Breast epithelium (tissue), 4 donors: ENCODE data around the gene FHIP2A. TPM values are rescaled to one million over a fixed set of nuclear protein-coding genes. Genes with fewer than 3 reads are reported as not detected.

Source experiments
- DNase-seq, 2 donors: peaks; one replicate each; pipeline ENCODE4 v3.0.0-alpha.2; 2019; ENCODE audit warnings: low spot score in 2 of 2
- H3K27ac ChIP-seq, 2 donors: fragments of 200-600 bp; sonication (generic) in 1 of 2; one replicate each; pipeline ENCODE4 v1.5.1; 2016 to 2019; ENCODE audit warnings: mild to moderate bottlenecking in 1 of 2
- H3K27me3 ChIP-seq, 2 donors: fragments of 200-600 bp; sonication (generic) in 1 of 2; one replicate each; pipeline versions ENCODE4 v1.5.1 to v1.6.0; 2017 to 2019; ENCODE audit warnings: control low read depth in 1 of 2, mild to moderate bottlenecking in 1 of 2
- H3K36me3 ChIP-seq: fragments of 200-600 bp; one replicate; pipeline ENCODE4 v1.5.1; 2019
- H3K4me1 ChIP-seq, 2 donors: fragments of 200-600 bp; sonication (generic); one replicate each; pipeline ENCODE4 v1.5.1; 2016 to 2019; ENCODE audit warnings: control low read depth in 1 of 2
- H3K4me3 ChIP-seq, 3 donors: fragments of 200-600 bp; sonication (generic); 1 replicate in 2 of 3; 2 replicates in 1 of 3; pipeline ENCODE4 v1.5.1; 2016 to 2019; ENCODE audit warnings: mild to moderate bottlenecking in 3 of 3, moderate library complexity in 2 of 3
- H3K9me3 ChIP-seq, 2 donors: fragments of 200-600 bp; sonication (generic) in 1 of 2; one replicate each; pipeline ENCODE4 v1.5.1; 2016 to 2019; ENCODE audit warnings: control low read depth in 1 of 2
- CTCF ChIP-seq, 3 donors: fragments of 450-650 bp; IDR thresholded peaks; one replicate each; pipeline ENCODE4 v1.5.1; 2016 to 2017; ENCODE audit warnings: antibody characterized with exemption in 3 of 3, mild to moderate bottlenecking in 3 of 3, moderate library complexity in 3 of 3
- POLR2A ChIP-seq: fragments of 450-650 bp; IDR thresholded peaks from one replicate; pipeline ENCODE4 v1.6.1; 2016; ENCODE audit warnings: antibody characterized with exemption, mild to moderate bottlenecking, moderate library complexity
- POLR2AphosphoS5 ChIP-seq, 3 donors: sonication (generic); formaldehyde crosslinking; IDR thresholded peaks; one replicate each; pipeline ENCODE4 v1.6.1; 2017; ENCODE audit warnings: antibody characterized with exemption in 3 of 3
- intact Hi-C: fragments of 100-400 bp; cut with DNase I; formaldehyde crosslinking; loops from one replicate; pipeline ENCODE4 v1.15.1; 2023; ENCODE audit warnings: low total_unique reads
- total RNA-seq, 3 donors: library from RNA; depleted of rRNA; stranded (reverse); fragments of >200 nt; gene quantifications; one replicate each; pipeline ENCODE4 v1.1.0, GENCODE V29; 2016

Gene FHIP2A
- total RNA-seq, 3 donors from 2014 or later, result 28.2 to 32.3 (median 31.0) TPM

- intact Hi-C loops, result no loop called here
- no peak overlapping the region for H3K27ac ChIP-seq
- no peak overlapping the region for H3K4me3 ChIP-seq
- H3K4me1 ChIP-seq, result no peaks in the 10 kb centered on the region
- no peaks in the 10 kb centered on the region for H3K36me3 ChIP-seq
- no peaks in the 10 kb centered on the region for H3K27me3 ChIP-seq
- TF ChIP-seq POLR2A, result no peak
- TF ChIP-seq CTCF (IDR thresholded peaks at IDR 0.05), result no peak
- no peak for TF ChIP-seq POLR2AphosphoS5 (IDR thresholded peaks at IDR 0.05)
- no peaks in the 10 kb centered on the region for H3K9me3 ChIP-seq
- DNase-seq, result no peak
Measured at GRCh38 chr10:114806562-114807391, 14.8 kb upstream of the FHIP2A start.

GRCh38 chr10:114808982-114809381 is 12.6 kb upstream of the FHIP2A start:
- no peak for TF ChIP-seq POLR2A
- TF ChIP-seq POLR2AphosphoS5 (IDR thresholded peaks at IDR 0.05), result no peak
- no peak for TF ChIP-seq CTCF (IDR thresholded peaks at IDR 0.05)
- no peak overlapping the region for H3K4me3 ChIP-seq
- H3K27ac ChIP-seq, result no peak overlapping the region
- intact Hi-C loops, result no loop called here
- H3K9me3 ChIP-seq, result no peaks in the 10 kb centered on the region
- DNase-seq, result no peak
- H3K36me3 ChIP-seq, result no peaks in the 10 kb centered on the region
- H3K4me1 ChIP-seq, result no peaks in the 10 kb centered on the region
- H3K27me3 ChIP-seq, result no peaks in the 10 kb centered on the region

- H3K27me3 ChIP-seq, result no peaks in the 10 kb centered on the region
- H3K27ac ChIP-seq, result no peak overlapping the region
- intact Hi-C loops, result no loop called here
- no peak overlapping the region for H3K4me3 ChIP-seq
- TF ChIP-seq POLR2A, result no peak
- TF ChIP-seq CTCF (IDR thresholded peaks at IDR 0.05), result no peak
- TF ChIP-seq POLR2AphosphoS5 (IDR thresholded peaks at IDR 0.05), result no peak
- no peak for DNase-seq
- no peaks in the 10 kb centered on the region for H3K4me1 ChIP-seq
- no peaks in the 10 kb centered on the region for H3K9me3 ChIP-seq
- no peaks in the 10 kb centered on the region for H3K36me3 ChIP-seq
Measured at GRCh38 chr10:114810926-114811325, 10.7 kb upstream of the FHIP2A start.

GRCh38 chr10:114811862-114812261 is 9.7 kb upstream of the FHIP2A start:
- intact Hi-C loops, result no loop called here
- Histone ChIP-seq H3K27ac (no peak overlapping the region), H3K27me3 (no peaks in the 10 kb centered on the region), H3K9me3 (no peaks in the 10 kb centered on the region), H3K4me1 (no peaks in the 10 kb centered on the region), H3K4me3 (no peak overlapping the region), H3K36me3 (no peaks in the 10 kb centered on the region)
- DNase-seq, result no peak
- TF ChIP-seq CTCF (IDR thresholded peaks at IDR 0.05) (no peak), POLR2AphosphoS5 (IDR thresholded peaks at IDR 0.05) (no peak), POLR2A (no peak)

- intact Hi-C loops, result no loop called here
- Histone ChIP-seq H3K9me3 (no peaks in the 10 kb centered on the region), H3K27ac (no peak overlapping the region), H3K4me3 (no peak overlapping the region), H3K36me3 (no peaks in the 10 kb centered on the region), H3K4me1 (peaks cover 0 to under 1% of the 10 kb centered on the region in 2 donors), H3K27me3 (no peaks in the 10 kb centered on the region)
- no peak for TF ChIP-seq POLR2AphosphoS5 (IDR thresholded peaks at IDR 0.05)
- no peak for TF ChIP-seq POLR2A
- TF ChIP-seq CTCF (IDR thresholded peaks at IDR 0.05), result no peak
- no peak for DNase-seq
Measured at GRCh38 chr10:114815791-114816190, 5.8 kb upstream of the FHIP2A start.
